Stimulated activated CD4-positive, alpha-beta T cell treated with anti-CD3 and anti-CD28 coated beads, Interleukin-15, amount 100 ng/mL, for 48 hours (primary cell): ENCODE measurements around the gene KLHL8.

ENCODE experiments used
- DNase-seq, 2 donors: peaks; one replicate each; pipeline ENCODE4 v3.0.0-alpha.2; 2020; ENCODE audit warnings: low read depth in 2 of 2

Gene KLHL8

DNA sequence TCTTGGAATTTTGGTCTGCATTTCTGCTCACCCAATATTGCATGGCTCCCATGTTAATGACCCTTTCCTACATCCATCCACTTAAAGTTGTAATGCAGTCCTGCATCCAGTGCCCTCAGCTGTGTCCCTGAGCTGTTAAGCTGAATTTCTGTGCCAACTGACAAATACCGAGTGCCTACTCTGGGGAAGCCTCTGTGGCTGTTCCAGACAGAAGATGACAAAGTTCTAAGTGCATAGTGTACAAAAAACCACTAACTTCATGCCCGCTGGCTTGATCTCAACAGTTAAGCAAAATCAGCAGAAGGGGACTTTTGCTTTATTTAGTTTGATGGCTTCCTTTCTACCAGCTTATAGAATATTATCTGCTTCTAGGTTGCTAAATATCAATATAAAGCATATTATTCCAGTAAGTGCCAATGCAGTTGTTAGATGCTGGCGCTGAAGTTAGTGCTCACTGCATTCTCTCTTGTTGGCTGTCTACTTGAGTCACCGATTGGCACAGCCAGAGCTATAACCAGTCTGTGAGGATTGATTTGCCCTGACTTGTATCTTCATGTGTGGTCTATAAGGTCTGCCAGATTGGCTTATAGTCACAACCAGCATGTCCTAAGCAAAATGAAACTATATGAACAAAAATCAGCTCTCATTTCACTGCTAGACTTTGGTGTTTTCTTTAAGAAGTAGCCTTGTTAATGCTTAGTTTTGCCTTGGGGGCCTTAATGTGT, 98.9 kb downstream of the KLHL8 start:
- no peak for DNase-seq

DNA sequence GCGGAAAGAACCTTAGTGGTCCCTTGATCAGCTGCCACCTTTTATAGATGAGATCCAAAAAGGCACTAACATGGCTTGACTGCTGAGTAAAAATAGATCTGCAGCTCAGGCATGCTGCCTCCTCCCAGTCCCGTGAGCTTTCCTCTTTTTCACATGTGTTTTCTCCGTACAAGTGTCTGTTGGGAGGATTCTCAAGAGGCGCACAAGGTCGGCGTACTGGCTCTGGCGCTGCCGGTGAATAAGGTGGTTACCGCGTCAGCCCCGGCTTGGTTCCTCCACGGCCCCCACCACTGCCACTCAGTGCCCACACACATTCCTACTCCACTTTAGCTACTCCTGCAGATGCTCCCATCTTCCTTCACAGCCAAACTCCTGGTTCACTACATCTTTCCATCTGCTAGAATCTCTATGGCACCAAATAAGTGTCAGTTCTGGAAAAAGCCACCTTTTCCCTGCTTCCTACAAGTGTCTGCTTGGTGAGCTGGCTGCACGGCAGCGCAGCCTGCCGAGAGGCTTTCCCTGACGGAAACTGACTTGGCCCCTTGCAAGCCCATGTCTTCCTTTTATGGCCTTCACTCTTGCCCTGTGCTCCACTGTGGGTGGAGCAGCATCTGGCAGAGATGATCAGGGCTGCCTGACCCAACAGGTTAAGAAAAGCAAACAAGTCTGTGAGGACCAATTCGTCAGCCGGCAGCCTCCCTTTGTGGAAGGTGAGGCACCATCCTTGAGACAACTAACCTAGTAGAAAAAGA, 99.8 kb downstream of the KLHL8 start:
- DNase-seq, result no peak

DNA sequence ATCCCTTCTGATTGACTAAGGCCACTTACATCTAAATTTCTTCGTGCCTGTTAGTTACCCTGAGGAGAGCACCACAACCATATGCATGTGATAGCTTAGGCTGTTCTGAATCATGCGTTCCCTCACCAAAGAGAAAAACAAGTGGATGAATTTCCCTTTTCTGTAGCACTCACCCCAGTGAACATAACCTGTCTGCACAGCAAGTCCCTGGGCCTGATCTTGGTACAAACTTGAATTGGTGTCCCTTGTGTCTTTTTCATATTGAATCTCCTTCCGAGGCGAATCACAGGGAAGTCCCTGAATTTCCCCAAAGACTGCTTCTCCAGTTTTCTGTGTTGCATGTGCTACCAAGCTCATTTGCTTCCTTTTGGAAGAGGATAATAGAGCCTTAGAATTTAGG, 100.4 kb downstream of the KLHL8 start:
- DNase-seq, result no peak

DNA sequence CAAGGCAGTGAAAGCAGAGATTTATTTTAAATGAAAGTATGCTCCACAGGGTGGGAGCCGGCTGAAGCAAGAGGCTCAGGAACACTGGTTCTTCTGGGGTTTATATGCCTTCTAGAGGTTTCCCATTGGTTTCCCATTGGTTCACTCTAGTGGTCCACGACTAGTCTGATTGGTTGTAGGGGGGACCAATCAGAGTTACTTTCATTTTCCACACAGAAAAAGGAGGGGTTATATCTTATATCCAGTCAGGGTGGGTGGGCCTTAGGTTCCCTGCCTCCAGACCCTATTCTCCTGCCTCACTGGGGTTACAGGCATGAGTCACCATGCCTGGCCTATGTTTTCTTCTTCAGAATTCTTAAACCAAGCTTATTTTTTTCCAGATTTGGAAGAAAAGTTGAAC, 101.6 kb downstream of the KLHL8 start:
- DNase-seq, result no peak

DNA sequence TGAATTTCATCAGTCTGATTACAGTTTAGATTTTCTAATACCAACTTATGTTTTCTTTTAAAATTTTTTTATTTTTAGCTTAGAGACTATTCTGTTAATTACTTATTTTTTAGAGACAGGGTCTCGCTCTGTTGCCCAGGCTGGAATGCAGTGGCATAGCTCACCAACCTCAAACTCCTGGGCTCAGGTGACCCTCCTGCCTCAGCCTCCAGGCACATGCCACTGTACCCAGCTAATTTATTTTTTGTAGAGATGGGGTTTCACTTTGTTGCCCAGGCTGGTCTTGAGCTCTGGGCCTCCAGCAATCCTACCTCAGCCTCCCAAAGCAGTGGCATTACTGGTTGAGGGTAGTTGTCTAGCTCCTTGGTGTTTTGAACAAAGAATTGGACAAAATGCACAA, 102.0 kb downstream of the KLHL8 start:
- no peak for DNase-seq

DNA sequence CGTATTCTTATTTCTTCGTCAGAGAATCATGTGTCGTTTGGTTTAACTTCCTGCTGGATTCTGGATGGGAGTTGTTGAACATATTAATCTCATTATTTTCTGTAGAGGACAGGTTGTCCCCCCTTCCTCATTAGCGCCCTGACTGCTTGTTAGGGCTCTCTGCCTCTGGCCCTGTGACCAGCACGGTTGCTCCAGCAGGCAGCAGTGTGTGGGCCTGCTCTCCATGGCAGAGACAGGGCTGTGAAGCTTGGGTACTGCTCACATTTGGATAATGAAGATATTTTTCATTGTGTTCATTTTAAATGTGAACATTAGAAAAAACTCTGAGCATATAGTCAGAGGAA, 102.7 kb downstream of the KLHL8 start:
- DNase-seq, result no peak

DNA sequence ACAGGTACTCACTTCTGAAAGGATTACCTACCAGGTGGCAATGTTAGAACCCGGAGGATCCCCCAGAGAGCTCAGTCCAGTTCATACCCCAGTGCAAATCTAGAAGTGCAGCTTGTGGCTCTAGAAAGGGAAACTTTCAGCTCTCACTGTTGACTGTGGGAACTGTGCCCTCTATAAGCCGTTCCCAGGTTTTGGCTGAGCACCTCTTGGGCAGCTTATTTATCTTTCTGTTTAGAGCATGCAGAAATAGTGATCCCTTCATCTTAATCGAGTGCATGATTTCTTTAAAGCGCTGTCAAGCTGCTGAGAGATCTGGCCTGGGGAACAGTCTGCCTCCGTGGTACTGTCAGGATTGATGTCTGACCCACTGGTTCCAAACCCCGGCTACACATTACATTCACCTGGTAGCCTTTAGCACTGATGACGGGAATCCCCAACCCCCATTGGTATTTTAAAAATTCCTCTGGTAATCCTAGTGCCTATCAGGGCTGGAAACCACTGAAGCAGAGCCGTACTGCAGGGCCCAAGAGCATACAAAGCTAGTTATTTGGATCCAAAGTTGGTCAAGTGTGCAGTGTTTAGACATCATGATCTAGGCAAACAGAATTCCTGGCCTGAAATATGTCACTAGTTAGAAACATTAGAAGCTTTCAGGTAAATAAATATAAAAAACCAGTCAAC, 103.2 kb downstream of the KLHL8 start:
- no peak for DNase-seq

DNA sequence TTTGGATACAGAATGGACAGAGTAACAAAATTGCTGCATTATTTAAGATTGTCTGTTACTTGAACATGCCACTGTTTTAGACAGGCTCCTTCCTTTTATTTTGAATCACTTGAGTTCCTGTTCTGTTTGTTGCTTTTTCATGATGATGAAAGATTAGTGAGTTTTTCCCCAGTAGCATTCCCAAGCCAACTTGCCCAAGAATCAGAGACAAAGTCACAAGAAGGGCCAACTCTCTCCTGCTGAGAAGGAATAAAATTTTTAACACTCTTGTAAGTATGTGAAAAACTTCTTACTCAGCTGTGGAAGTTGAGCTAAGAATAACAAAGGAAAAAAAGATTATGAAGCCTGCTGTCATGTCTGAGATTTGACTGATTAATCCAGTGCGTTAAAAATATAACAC, 104.2 kb downstream of the KLHL8 start:
- no peak for DNase-seq

DNA sequence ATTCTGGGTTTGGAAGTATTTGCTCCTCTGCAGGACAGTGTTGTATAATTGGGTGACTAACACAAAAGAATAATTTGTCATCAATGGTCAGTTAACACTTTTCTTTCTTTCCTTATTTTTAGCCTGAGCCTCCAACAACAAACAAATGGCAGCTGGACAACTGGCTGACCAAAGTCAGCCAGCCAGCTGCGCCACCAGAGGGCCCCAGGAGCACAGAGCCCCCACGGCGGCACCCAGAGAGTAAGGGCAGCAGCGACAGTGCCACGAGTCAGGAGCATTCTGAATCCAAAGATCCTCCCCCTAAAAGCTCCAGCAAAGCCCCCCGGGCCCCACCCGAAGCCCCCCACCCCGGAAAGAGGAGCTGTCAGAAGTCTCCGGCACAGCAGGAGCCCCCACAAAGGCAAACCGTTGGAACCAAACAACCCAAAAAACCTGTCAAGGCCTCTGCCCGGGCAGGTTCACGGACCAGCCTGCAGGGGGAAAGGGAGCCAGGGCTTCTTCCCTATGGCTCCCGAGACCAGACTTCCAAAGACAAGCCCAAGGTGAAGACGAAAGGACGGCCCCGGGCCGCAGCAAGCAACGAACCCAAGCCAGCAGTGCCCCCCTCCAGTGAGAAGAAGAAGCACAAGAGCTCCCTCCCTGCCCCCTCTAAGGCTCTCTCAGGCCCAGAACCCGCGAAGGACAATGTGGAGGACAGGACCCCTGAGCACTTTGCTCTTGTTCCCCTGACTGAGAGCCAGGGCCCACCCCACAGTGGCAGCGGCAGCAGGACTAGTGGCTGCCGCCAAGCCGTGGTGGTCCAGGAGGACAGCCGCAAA, 106.0 kb downstream of the KLHL8 start:
- DNase-seq, result no peak

DNA sequence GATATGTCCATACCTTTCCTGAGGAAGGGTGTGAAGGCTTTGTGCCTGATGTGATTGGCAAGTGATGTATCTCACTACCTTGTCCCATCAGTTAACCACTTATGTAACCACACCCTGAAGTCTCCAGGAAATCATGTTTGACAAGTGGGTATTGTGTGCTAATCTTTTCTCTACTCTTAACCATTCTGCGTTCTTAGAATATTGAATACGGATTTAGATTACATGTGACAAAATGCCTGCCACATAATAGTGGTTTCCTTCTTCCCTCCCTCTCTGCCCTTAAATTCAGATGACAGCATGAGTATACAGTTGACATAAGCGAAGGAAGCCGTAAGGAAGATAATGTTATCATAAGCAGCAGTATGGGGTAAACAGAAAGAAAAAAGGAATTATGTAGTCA, 108.4 kb downstream of the KLHL8 start:
- no peak for DNase-seq
